RWPE2 (cell line): ENCODE data around the gene RGS1.

ENCODE experiments used
- ATAC-seq: fragments of 200-7000 bp; cut with Tn5 transposase; 3 replicates; pipeline ENCODE4 v1.9.1; 2021; ENCODE audit warnings: low read depth
- DNase-seq: peaks from one replicate; pipeline ENCODE4 v3.0.0-alpha.2; 2020; ENCODE audit warnings: low spot score
- H3K27ac ChIP-seq: fragments of 450-650 bp; 2 replicates; pipeline ENCODE4 v1.5.1; 2017; ENCODE audit warnings: mild to moderate bottlenecking; ENCODE audit not compliant: poor library complexity, severe bottlenecking
- H3K27me3 ChIP-seq: fragments of 250-450 bp; sonication (Bioruptor Pico); 2 replicates; pipeline ENCODE4 v1.5.1; 2021; ENCODE audit warnings: mild to moderate bottlenecking, moderate library complexity; ENCODE audit not compliant: insufficient read depth, poor library complexity, severe bottlenecking
- H3K36me3 ChIP-seq: fragments of 250-450 bp; sonication (Bioruptor Pico); 2 replicates; pipeline ENCODE4 v1.5.1; 2020; ENCODE audit warnings: low read depth, mild to moderate bottlenecking, moderate library complexity
- H3K4me1 ChIP-seq: fragments of 250-450 bp; sonication (Bioruptor Pico); 2 replicates; pipeline ENCODE4 v1.5.1; 2021; ENCODE audit warnings: mild to moderate bottlenecking, moderate library complexity; ENCODE audit not compliant: insufficient read depth, poor library complexity, severe bottlenecking
- H3K4me3 ChIP-seq: fragments of 250-450 bp; sonication (Bioruptor Pico); 2 replicates; pipeline ENCODE4 v1.5.1; 2021; ENCODE audit warnings: mild to moderate bottlenecking, moderate library complexity; ENCODE audit not compliant: severe bottlenecking
- H3K9me3 ChIP-seq: fragments of 250-450 bp; sonication (Bioruptor Pico); 2 replicates; pipeline ENCODE4 v1.5.1; 2021; ENCODE audit warnings: mild to moderate bottlenecking, moderate library complexity; ENCODE audit not compliant: severe bottlenecking
- TF ChIP-seq, protein P1 (sequence below): fragments of 450-650 bp; IDR thresholded peaks from one replicate; pipeline ENCODE4 v1.5.1; 2017; ENCODE audit warnings: mild to moderate bottlenecking, moderate library complexity; ENCODE audit not compliant: poor library complexity, severe bottlenecking

The RGS1 gene

DNA sequence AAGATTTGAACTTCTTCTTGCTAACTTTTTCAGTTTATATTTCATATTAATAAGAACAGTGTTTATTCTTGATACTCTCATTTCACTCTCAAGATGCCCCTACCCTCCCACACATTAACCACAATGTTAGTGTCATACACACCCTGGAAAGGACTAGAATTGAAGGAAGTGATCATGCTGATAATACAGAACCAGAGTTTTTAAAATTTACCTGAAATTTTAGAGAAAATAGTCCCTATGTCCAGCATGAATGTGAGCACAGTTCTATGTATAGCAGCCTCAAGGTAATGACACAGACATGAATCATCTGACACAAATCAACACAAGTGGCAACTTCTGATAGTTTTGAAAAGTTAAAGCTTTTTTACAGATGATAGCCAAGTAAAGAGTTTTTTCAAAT, 26.0 kb downstream of the RGS1 start:
- TF ChIP-seq, protein P1, sequence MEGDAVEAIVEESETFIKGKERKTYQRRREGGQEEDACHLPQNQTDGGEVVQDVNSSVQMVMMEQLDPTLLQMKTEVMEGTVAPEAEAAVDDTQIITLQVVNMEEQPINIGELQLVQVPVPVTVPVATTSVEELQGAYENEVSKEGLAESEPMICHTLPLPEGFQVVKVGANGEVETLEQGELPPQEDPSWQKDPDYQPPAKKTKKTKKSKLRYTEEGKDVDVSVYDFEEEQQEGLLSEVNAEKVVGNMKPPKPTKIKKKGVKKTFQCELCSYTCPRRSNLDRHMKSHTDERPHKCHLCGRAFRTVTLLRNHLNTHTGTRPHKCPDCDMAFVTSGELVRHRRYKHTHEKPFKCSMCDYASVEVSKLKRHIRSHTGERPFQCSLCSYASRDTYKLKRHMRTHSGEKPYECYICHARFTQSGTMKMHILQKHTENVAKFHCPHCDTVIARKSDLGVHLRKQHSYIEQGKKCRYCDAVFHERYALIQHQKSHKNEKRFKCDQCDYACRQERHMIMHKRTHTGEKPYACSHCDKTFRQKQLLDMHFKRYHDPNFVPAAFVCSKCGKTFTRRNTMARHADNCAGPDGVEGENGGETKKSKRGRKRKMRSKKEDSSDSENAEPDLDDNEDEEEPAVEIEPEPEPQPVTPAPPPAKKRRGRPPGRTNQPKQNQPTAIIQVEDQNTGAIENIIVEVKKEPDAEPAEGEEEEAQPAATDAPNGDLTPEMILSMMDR = no peak
- H3K9me3 ChIP-seq = no peaks in the 10 kb centered on the region
- ATAC-seq (peak; percentile 58; the same call in 2 of the 3 replicates), DNase-seq (no peak)
- H3K36me3 ChIP-seq = no peaks in the 10 kb centered on the region
- no peak overlapping the region for H3K27ac ChIP-seq
- no peaks in the 10 kb centered on the region for H3K4me1 ChIP-seq
- H3K27me3 ChIP-seq = no peaks in the 10 kb centered on the region
- no peak overlapping the region for H3K4me3 ChIP-seq

- H3K4me3 ChIP-seq = no peak overlapping the region
- H3K27me3 ChIP-seq = no peaks in the 10 kb centered on the region
- H3K4me1 ChIP-seq = no peaks in the 10 kb centered on the region
- DNase-seq (no peak), ATAC-seq (no peak)
- TF ChIP-seq, protein P1 = no peak
- H3K27ac ChIP-seq = no peak overlapping the region
- H3K36me3 ChIP-seq = no peaks in the 10 kb centered on the region
- no peaks in the 10 kb centered on the region for H3K9me3 ChIP-seq
Measured at GRCh38 chr1:192602757-192603156, 27.2 kb downstream of the RGS1 start.

DNA sequence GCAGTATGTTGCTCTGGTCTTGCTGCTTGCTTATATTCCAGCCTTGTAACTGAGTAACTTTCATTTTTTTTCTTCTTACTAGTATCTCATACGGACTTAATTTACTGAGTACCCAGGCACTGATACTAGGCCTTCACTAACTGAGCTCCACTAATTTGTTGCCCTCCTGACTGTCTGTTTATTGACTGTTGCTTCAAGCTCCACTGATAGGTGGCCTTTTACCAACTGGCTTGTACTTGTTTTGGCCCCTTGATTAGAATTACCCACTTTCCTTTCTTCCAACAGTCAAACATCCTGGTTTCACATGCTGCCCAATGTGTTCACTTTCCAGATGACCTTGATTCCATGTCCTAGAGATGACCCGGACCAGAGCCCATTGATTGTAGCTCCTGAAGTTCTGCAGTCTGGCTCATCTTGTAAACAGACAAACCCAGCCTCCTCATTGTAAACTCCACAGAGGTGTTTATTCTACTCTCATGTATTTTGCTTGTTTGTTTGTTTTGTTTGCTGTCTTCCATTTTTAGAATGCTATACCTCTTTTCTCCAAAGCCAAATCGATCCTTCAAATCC, 27.7 kb downstream of the RGS1 start:
- H3K4me1 ChIP-seq = no peaks in the 10 kb centered on the region
- TF ChIP-seq, protein P1 = no peak
- H3K9me3 ChIP-seq = no peaks in the 10 kb centered on the region
- ATAC-seq = no peak
- no peaks in the 10 kb centered on the region for H3K36me3 ChIP-seq
- no peak overlapping the region for H3K4me3 ChIP-seq
- H3K27ac ChIP-seq = no peak overlapping the region
- H3K27me3 ChIP-seq = no peaks in the 10 kb centered on the region
- DNase-seq = no peak

- no peak overlapping the region for H3K4me3 ChIP-seq
- H3K27ac ChIP-seq = no peak overlapping the region
- no peaks in the 10 kb centered on the region for H3K4me1 ChIP-seq
- no peak for ATAC-seq
- no peaks in the 10 kb centered on the region for H3K27me3 ChIP-seq
- no peaks in the 10 kb centered on the region for H3K9me3 ChIP-seq
- TF ChIP-seq, protein P1 = no peak
- H3K36me3 ChIP-seq = no peaks in the 10 kb centered on the region
- no peak for DNase-seq
Measured at GRCh38 chr1:192604979-192605620, 29.5 kb downstream of the RGS1 start.

DNA sequence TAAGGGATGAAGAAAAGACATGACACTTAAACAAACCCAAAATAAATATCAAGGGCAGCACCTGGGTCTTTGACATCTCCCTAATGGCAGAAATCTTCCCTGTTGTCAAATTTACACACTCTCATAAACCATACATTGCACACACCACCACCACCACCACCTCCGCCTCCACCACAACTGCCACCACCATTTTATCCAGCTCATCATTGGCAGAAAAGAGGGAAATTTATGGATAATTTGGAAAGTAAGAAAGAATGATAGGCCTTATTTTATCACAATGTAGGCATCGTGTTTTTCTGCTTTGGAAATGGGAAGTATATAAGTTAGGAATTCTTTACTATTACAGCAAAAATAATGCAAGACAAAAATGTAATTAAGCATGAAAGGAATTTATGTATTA, 33.1 kb downstream of the RGS1 start:
- TF ChIP-seq, protein P1 = no peak
- Histone ChIP-seq H3K4me3 (no peak overlapping the region), H3K36me3 (no peaks in the 10 kb centered on the region), H3K27ac (no peak overlapping the region), H3K27me3 (no peaks in the 10 kb centered on the region), H3K4me1 (no peaks in the 10 kb centered on the region), H3K9me3 (no peaks in the 10 kb centered on the region)
- ATAC-seq (no peak), DNase-seq (no peak)
